Astrocyte (in vitro differentiated cells and primary cell): ENCODE data around the gene MGP.

ENCODE experiments used
- EZH2 ChIP-seq: IDR thresholded peaks from 2 replicates; pipeline ENCODE4 v1.6.1; 2012; ENCODE audit warnings: mild to moderate bottlenecking, low read length, inconsistent platforms; ENCODE audit not compliant: insufficient read depth
- TF ChIP-seq, protein P1 (sequence below): IDR thresholded peaks from 2 replicates; pipeline ENCODE4 v1.5.1; 2011; ENCODE audit warnings: low read depth, mild to moderate bottlenecking, inconsistent platforms, low read length, moderate library complexity; ENCODE audit not compliant: insufficient read depth

GRCh38 chr12:14833336-14833735 is 52.3 kb downstream of the MGP start:
- TF ChIP-seq, protein P1, sequence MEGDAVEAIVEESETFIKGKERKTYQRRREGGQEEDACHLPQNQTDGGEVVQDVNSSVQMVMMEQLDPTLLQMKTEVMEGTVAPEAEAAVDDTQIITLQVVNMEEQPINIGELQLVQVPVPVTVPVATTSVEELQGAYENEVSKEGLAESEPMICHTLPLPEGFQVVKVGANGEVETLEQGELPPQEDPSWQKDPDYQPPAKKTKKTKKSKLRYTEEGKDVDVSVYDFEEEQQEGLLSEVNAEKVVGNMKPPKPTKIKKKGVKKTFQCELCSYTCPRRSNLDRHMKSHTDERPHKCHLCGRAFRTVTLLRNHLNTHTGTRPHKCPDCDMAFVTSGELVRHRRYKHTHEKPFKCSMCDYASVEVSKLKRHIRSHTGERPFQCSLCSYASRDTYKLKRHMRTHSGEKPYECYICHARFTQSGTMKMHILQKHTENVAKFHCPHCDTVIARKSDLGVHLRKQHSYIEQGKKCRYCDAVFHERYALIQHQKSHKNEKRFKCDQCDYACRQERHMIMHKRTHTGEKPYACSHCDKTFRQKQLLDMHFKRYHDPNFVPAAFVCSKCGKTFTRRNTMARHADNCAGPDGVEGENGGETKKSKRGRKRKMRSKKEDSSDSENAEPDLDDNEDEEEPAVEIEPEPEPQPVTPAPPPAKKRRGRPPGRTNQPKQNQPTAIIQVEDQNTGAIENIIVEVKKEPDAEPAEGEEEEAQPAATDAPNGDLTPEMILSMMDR = no peak
- no peak for TF ChIP-seq EZH2
